IMR-90 (cell line): ENCODE measurements around the gene POLE3. TPM values are rescaled to one million over a fixed set of nuclear protein-coding genes. Genes with fewer than 3 reads are reported as not detected.
"Not testable (repeated sequence)": the region's sequence is repeated elsewhere in the genome, so short reads cannot be mapped to it uniquely, and the experiment has no call there.

Source experiments
- ATAC-seq: fragments of 200-7000 bp; cut with Tn5 transposase; 2 replicates; pipeline ENCODE4 v1.9.1; 2020; ENCODE audit warnings: low read depth, mild to moderate bottlenecking, moderate library complexity
- BruUV-seq: library from RNA; stranded (reverse); fragments of 400-500 nt; replicated peaks from 2 replicates; lab custom pipeline; 2021; lab: Mats Ljungman, UMichigan
- CTCF ChIA-PET: fragments of 300-600 bp; formaldehyde crosslinking; extraction: SDS; loops from one replicate; lab custom pipeline; 2021; ENCODE audit warnings: antibody characterized with exemption; lab: Yijun Ruan, JAX
- POLR2A ChIA-PET: fragments of 300-600 bp; sonication (Branson Sonifier 250); formaldehyde crosslinking; loops from one replicate; lab custom pipeline; 2022; ENCODE audit warnings: antibody characterized with exemption; ENCODE audit not compliant: unreplicated experiment; lab: Charles Lee
- DNase-seq: peaks from one replicate; pipeline ENCODE4 v3.0.0; 2013
- H2AFZ ChIP-seq: replicated peaks from 2 replicates; pipeline ENCODE3; 2013; ENCODE audit warnings: low read length, mild to moderate bottlenecking; ENCODE audit not compliant: poor library complexity
- H2AK5ac ChIP-seq: 2 replicates; pipeline ENCODE4 v1.6.1; 2013; ENCODE audit warnings: low read depth, low read length, inconsistent platforms
- H2AK9ac ChIP-seq: replicated peaks from 2 replicates; pipeline ENCODE3; 2013; ENCODE audit warnings: mild to moderate bottlenecking, low read depth, low read length, moderate library complexity; ENCODE audit not compliant: poor library complexity
- H2BK120ac ChIP-seq: 2 replicates; pipeline ENCODE4 v1.6.1; 2013; ENCODE audit warnings: low read depth, low read length, inconsistent platforms
- H2BK15ac ChIP-seq: 3 replicates; pipeline ENCODE4 v1.6.1; 2013; ENCODE audit warnings: low read depth, low read length, inconsistent platforms
- H2BK20ac ChIP-seq: 2 replicates; pipeline ENCODE4 v1.6.1; 2013; ENCODE audit warnings: low read depth, mild to moderate bottlenecking, inconsistent platforms, low read length, moderate library complexity
- H2BK5ac ChIP-seq: 2 replicates; pipeline ENCODE4 v1.6.1; 2013; ENCODE audit warnings: mild to moderate bottlenecking, low read depth, low read length, inconsistent platforms; ENCODE audit not compliant: poor library complexity, severe bottlenecking
- H3K14ac ChIP-seq: replicated peaks from 2 replicates; pipeline ENCODE4 v1.6.1; 2013; ENCODE audit warnings: low read depth, low read length, inconsistent platforms
- H3K18ac ChIP-seq: 2 replicates; pipeline ENCODE4 v1.6.1; 2013; ENCODE audit warnings: low read depth, low read length, control low read depth
- H3K23ac ChIP-seq: 2 replicates; pipeline ENCODE4 v1.6.1; 2013; ENCODE audit warnings: low read depth, low read length, inconsistent platforms
- H3K27ac ChIP-seq: 2 replicates; pipeline ENCODE4 v1.5.1; 2013; ENCODE audit warnings: mild to moderate bottlenecking, control low read depth, low read length; ENCODE audit not compliant: insufficient read depth
- H3K27me3 ChIP-seq: 2 replicates; pipeline ENCODE4 v1.6.1; 2013; ENCODE audit warnings: low read length; ENCODE audit not compliant: control insufficient read depth, insufficient read depth
- H3K36me3 ChIP-seq: 2 replicates; pipeline ENCODE4 v1.6.1; 2013; ENCODE audit warnings: low read length, mixed read lengths; ENCODE audit not compliant: control insufficient read depth, insufficient read depth
- H3K4ac ChIP-seq: 2 replicates; pipeline ENCODE4 v1.6.1; 2013; ENCODE audit warnings: low read depth, low read length, inconsistent platforms
- H3K4me1 ChIP-seq: 2 replicates; pipeline ENCODE4 v1.6.1; 2013; ENCODE audit warnings: low read length, mixed read lengths; ENCODE audit not compliant: control insufficient read depth, insufficient read depth
- H3K4me2 ChIP-seq: 2 replicates; pipeline ENCODE4 v1.6.1; 2013; ENCODE audit warnings: low read depth, mild to moderate bottlenecking, control low read depth, low read length, moderate library complexity
- H3K4me3 ChIP-seq: 2 replicates; pipeline ENCODE4 v1.5.1; 2013; ENCODE audit warnings: low read depth, mild to moderate bottlenecking, control low read depth, low read length, moderate library complexity; ENCODE audit not compliant: insufficient read depth
- H3K56ac ChIP-seq: 2 replicates; pipeline ENCODE4 v1.6.1; 2013; ENCODE audit warnings: low read length, inconsistent platforms; ENCODE audit not compliant: insufficient read depth; ENCODE audit errors: extremely low read depth
- H3K79me1 ChIP-seq, 2 experiments: 2 replicates each; pipeline ENCODE4 v1.6.1; 2013; ENCODE audit warnings: low read length in 2 of 2, inconsistent platforms in 1 of 2, low read depth in 1 of 2
- H3K9ac ChIP-seq: 2 replicates; pipeline ENCODE4 v1.6.1; 2013; ENCODE audit warnings: low read depth, low read length, control low read depth
- H3K9me1 ChIP-seq: 2 replicates; pipeline ENCODE4 v1.6.1; 2013; ENCODE audit warnings: low read length, inconsistent platforms; ENCODE audit not compliant: insufficient read depth
- H3K9me3 ChIP-seq: 2 replicates; pipeline ENCODE4 v1.6.1; 2013; ENCODE audit warnings: low read length; ENCODE audit not compliant: control insufficient read depth, insufficient read depth
- H4K20me1 ChIP-seq: 2 replicates; pipeline ENCODE4 v1.6.1; 2013; ENCODE audit warnings: low read length, inconsistent platforms; ENCODE audit not compliant: insufficient read depth
- H4K5ac ChIP-seq: 2 replicates; pipeline ENCODE4 v1.6.1; 2013; ENCODE audit warnings: mild to moderate bottlenecking, low read depth, low read length, control low read depth
- H4K8ac ChIP-seq, 2 experiments: 2 replicates each; pipeline ENCODE4 v1.6.1; 2013; ENCODE audit warnings: low read depth in 2 of 2, low read length in 2 of 2, control low read depth in 1 of 2, inconsistent platforms in 1 of 2
- H4K91ac ChIP-seq: 2 replicates; pipeline ENCODE4 v1.6.1; 2013; ENCODE audit warnings: low read depth, low read length, inconsistent platforms; ENCODE audit not compliant: insufficient read depth
- RAD21 ChIP-seq: IDR thresholded peaks from 2 replicates; pipeline ENCODE4 v1.6.1; 2012; ENCODE audit warnings: low read length, improper control_type of control experiment
- SMC3 ChIP-seq: fragments of 150-350 bp; IDR thresholded peaks from 2 replicates; pipeline ENCODE4 v1.6.1; 2016; ENCODE audit warnings: low read depth, mild to moderate bottlenecking, antibody characterized with exemption, low read length, moderate library complexity
- WGBS, 2 experiments: methylation state at CpG; one replicate each; pipeline versions ENCODE4 v1.1.5 to v1.1.7; 2013; ENCODE audit warnings: missing lambda C conversion rate in 2 of 2; ENCODE audit not compliant: insufficient read length in 1 of 2; ENCODE audit errors: extremely low coverage in 2 of 2; 5-methylcytosine and 5-hydroxymethylcytosine counted together
- dilution Hi-C: fragments of 300-500 bp; cut with HindIII; formaldehyde crosslinking; loops from one replicate; pipeline ENCODE4 v1.14.3; 2018; ENCODE audit warnings: low sequenced_read_pairs; ENCODE audit not compliant: unreplicated experiment
- in situ Hi-C: fragments of 300-500 bp; cut with MboI; formaldehyde crosslinking; loops from 3 replicates; pipeline ENCODE4 v1.14.3; 2019; ENCODE audit warnings: low sequenced_read_pairs, inconsistent platforms, mixed read lengths
- intact Hi-C: fragments of 100-400 bp; cut with micrococcal nuclease; formaldehyde crosslinking; loops from 2 replicates; pipeline ENCODE4 v1.10.0; 2022
- polyA plus RNA-seq, 3 experiments: library from polyadenylated mRNA; depleted of rRNA; stranded (reverse); fragments of >200 nt; gene quantifications; 2 replicates each; pipeline ENCODE4 v1.2.3, GENCODE V29; 2012; ENCODE audit warnings: low replicate concordance in 1 of 3
- total RNA-seq: library from RNA; depleted of rRNA; stranded (reverse); fragments of >200 nt; gene quantifications from 2 replicates; pipeline ENCODE4 v1.2.3, GENCODE V29; 2012
- TF ChIP-seq, protein P1 (sequence below): conservative IDR thresholded peaks from 2 replicates; pipeline ENCODE4 v1.5.1; 2012; ENCODE audit warnings: mild to moderate bottlenecking, low read depth, low read length, improper control_type of control experiment

The POLE3 gene
- total and polyA plus RNA-seq, 2 of the 4 experiments (the other 2 are of a cell fraction) = 34.8 to 43.0 TPM

DNA sequence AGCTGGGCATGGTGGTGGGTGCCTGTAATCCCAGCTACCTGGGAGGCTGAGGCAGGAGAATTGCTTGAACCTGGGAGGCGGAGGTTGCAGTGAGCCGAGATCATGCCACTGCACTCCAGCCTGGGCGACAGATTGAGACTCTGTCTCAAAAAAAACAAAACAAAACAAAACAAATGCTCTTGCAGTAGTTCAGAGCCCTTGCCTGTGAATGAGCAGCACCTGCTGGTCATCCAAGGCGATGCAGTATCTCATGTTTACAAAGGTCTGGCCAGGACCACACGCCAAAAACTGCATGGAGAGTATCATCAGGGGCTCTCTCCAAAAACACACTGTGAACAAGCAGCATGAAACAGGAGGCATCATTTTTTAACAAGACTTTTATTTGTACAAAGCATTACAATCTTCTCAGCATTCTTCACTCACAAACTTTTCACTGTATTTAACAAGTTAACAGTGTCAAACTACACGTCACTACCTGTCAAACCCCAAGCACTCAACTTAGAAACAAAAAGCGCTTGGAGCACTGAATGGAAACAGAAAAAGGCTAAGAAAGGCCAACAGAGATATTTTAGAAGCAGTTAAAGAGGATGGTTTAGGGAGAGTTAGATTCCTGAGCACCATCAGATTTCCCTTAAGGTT is 3.5 kb downstream of the POLE3 start:
- peaks cover 12 to 19% of the 10 kb centered on the region in 2 experiments; a peak in 3 of 4 replicates for H3K79me1 ChIP-seq
- dilution Hi-C loops, H3K4me3 ChIP-seq, H3K9me3 ChIP-seq, H3K14ac ChIP-seq, H3K4me1 ChIP-seq, in situ Hi-C loops, H3K36me3 ChIP-seq, H2BK120ac ChIP-seq, H3K23ac ChIP-seq, H3K9ac ChIP-seq, H4K8ac ChIP-seq, H2BK5ac ChIP-seq, H2BK20ac ChIP-seq, H3K9me1 ChIP-seq, H4K91ac ChIP-seq, H2AK5ac ChIP-seq, BruUV-seq, H4K20me1 ChIP-seq, H4K5ac ChIP-seq, H3K18ac ChIP-seq, H3K4me2 ChIP-seq, H3K56ac ChIP-seq, H2BK15ac ChIP-seq, H3K27me3 ChIP-seq, H2AFZ ChIP-seq, H3K4ac ChIP-seq, H2AK9ac ChIP-seq, POLR2A ChIA-PET, H3K27ac ChIP-seq: not testable (repeated sequence)
- ATAC-seq (peak; percentile 28), DNase-seq (peak; percentile 78)
- TF ChIP-seq RAD21 (peak; percentile 79), SMC3 (peak; percentile 77)
- TF ChIP-seq, protein P1, sequence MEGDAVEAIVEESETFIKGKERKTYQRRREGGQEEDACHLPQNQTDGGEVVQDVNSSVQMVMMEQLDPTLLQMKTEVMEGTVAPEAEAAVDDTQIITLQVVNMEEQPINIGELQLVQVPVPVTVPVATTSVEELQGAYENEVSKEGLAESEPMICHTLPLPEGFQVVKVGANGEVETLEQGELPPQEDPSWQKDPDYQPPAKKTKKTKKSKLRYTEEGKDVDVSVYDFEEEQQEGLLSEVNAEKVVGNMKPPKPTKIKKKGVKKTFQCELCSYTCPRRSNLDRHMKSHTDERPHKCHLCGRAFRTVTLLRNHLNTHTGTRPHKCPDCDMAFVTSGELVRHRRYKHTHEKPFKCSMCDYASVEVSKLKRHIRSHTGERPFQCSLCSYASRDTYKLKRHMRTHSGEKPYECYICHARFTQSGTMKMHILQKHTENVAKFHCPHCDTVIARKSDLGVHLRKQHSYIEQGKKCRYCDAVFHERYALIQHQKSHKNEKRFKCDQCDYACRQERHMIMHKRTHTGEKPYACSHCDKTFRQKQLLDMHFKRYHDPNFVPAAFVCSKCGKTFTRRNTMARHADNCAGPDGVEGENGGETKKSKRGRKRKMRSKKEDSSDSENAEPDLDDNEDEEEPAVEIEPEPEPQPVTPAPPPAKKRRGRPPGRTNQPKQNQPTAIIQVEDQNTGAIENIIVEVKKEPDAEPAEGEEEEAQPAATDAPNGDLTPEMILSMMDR = peak; percentile 81
- WGBS, 2 experiments = 0% methylated on average over 1 of the region's 7 CpGs; no CpG with 5 or more reads in 1 of the 2 experiments
- CTCF ChIA-PET = interaction anchor here (0.6 kb wide), 1 partner anchor 39 kb away, joined by 4 read pairs; no protein-coding TSS in a partner anchor
- intact Hi-C loops = loop anchor here (1.0 kb wide), 3 partner anchors 52 to 132 kb away; partner anchors contain the start of genes CDC26 and PRPF4

DNA sequence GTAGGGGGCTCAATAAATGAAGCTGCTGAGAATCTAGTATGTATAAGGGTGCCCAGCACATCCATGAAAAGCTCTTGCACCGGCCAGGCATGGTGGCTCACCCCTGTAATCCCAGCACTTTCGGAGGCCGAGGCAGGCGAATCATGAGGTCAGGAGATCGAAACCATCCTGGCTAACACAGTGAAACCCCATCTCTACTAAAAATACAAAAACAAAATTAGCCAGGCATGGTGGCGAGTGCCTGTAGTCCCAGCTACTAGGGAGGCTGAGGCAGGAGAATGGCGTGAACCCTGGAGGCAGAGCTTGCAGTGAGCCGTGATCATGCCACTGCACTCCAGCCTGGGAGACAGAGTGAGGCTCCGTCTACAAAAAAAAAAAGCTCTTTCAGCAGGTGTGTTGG is 4.1 kb downstream of the POLE3 start:
- BruUV-seq, H3K14ac ChIP-seq, H2BK20ac ChIP-seq, H3K4me3 ChIP-seq, H2BK15ac ChIP-seq, H3K23ac ChIP-seq, DNase-seq, H4K20me1 ChIP-seq, H2BK120ac ChIP-seq, H3K9me1 ChIP-seq, H4K91ac ChIP-seq, H2AK5ac ChIP-seq, H3K4ac ChIP-seq, H3K27me3 ChIP-seq, intact Hi-C loops, in situ Hi-C loops, H2AFZ ChIP-seq, dilution Hi-C loops, H3K18ac ChIP-seq, H3K27ac ChIP-seq, H3K56ac ChIP-seq, H3K36me3 ChIP-seq, H2BK5ac ChIP-seq, H4K8ac ChIP-seq, H4K5ac ChIP-seq, H3K4me1 ChIP-seq, H3K9ac ChIP-seq, H3K9me3 ChIP-seq, H3K4me2 ChIP-seq, ATAC-seq, H2AK9ac ChIP-seq: not testable (repeated sequence)
- CTCF ChIA-PET = interaction anchor here (0.6 kb wide), 1 partner anchor 40 kb away, joined by 4 read pairs; no protein-coding TSS in a partner anchor
- WGBS, 2 experiments = 83% methylated on average over 1 of the region's 9 CpGs; no CpG with 5 or more reads in 1 of the 2 experiments
- H3K79me1 ChIP-seq = peaks cover 12 to 19% of the 10 kb centered on the region in 2 experiments; a peak in 3 of 4 replicates
- POLR2A ChIA-PET = interaction anchor here (0.6 kb wide), 1 partner anchor 132 kb away, joined by 5 read pairs; no protein-coding TSS in a partner anchor
